Measurements from ENCODE around the gene ZNF511. TPM values are rescaled to one million over a fixed set of nuclear protein-coding genes. Genes with fewer than 3 reads are reported as not detected.

The ZNF511 gene
- total and polyA plus RNA-seq, 7 experiments from 2014 or later: 29.6 to 88.1 (median 38.8) TPM

DNA sequence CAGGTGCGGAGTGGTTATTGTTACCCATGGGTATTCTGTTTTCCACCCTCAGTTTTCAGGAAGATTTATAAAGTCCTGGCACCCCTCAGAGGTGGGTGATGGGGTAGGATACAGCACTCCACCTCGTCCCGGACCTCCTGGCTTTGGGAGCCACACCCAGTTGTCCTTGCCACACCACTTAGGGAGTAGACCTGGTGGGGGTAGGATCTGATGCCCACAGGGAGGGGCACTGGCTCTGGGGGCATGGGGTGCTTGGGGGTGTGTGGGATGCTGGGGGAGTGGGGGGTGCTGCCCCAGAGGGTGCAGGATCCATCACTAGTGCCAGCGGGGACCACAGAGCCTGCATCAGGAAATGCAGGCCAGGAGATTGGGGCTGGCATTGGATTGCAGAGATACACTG is 4.5 kb downstream of the ZNF511 start:
- no peak for DNase-seq
- Mint-ChIP-seq H3K27me3 (peaks cover 0 to 4% (median 0%) of the 10 kb centered on the region in 5 donors), H3K4me3 (no peak overlapping the region), H3K36me3 (peaks cover 0 to 14% (median 2%) of the 10 kb centered on the region in 5 donors), H3K4me1 (peaks cover 0 to 12% (median 7%) of the 10 kb centered on the region in 7 donors), H3K27ac (no peak overlapping the region), H3K9me3 (peaks cover 0 to 3% (median 0%) of the 10 kb centered on the region in 11 donors)
- POLR2A ChIA-PET: interaction anchor here (0.5 kb wide), 1 partner anchor 46 kb away, joined by 3 read pairs; no protein-coding TSS in a partner anchor
- Histone ChIP-seq H3K4me3 (ENCODE audit: low read length) (no peak overlapping the region), H3K27me3 (ENCODE audit: control insufficient read depth in 2 of 2, insufficient read depth in 2 of 2, low read length in 2 of 2) (no peaks in the 10 kb centered on the region), H3K9me3 (ENCODE audit: control insufficient read depth in 2 of 3, low read length in 3 of 3) (no peaks in the 10 kb centered on the region), H3K4me1 (ENCODE audit: control insufficient read depth in 2 of 2, insufficient read depth in 2 of 2, low read length in 2 of 2) (no peaks in the 10 kb centered on the region), H3K27ac (ENCODE audit: low read depth, low read length) (no peak overlapping the region), H3K36me3 (ENCODE audit: control insufficient read depth in 2 of 3, insufficient read depth in 3 of 3, low read length in 3 of 3) (peaks cover 8 to 42% (median 11%) of the 10 kb centered on the region in 3 experiments)
- CTCF ChIA-PET: interaction anchor here (1.0 kb wide), 1 partner anchor 11 kb away, joined by 4 read pairs; no protein-coding TSS in a partner anchor
- no peak for ATAC-seq
- intact Hi-C loops (cut with micrococcal nuclease): no loop called here

GRCh38 chr10:133314911-133315310 is 6.2 kb downstream of the ZNF511 start:
- Histone ChIP-seq H3K9me3 (ENCODE audit: control insufficient read depth in 2 of 3, low read length in 3 of 3) (no peaks in the 10 kb centered on the region), H3K27ac (ENCODE audit: low read depth, low read length) (no peak overlapping the region), H3K27me3 (ENCODE audit: control insufficient read depth in 2 of 2, insufficient read depth in 2 of 2, low read length in 2 of 2) (no peaks in the 10 kb centered on the region), H3K4me1 (ENCODE audit: control insufficient read depth in 2 of 2, insufficient read depth in 2 of 2, low read length in 2 of 2) (no peaks in the 10 kb centered on the region), H3K36me3 (ENCODE audit: control insufficient read depth in 2 of 3, insufficient read depth in 3 of 3, low read length in 3 of 3) (peaks cover 8 to 33% (median 11%) of the 10 kb centered on the region in 3 experiments), H3K4me3 (ENCODE audit: low read length) (no peak overlapping the region)
- no peak overlapping the region for H3K27ac Mint-ChIP-seq
- H3K4me3 Mint-ChIP-seq: peak overlapping the region in 1 of 10 donors; percentile 9
- intact Hi-C loops (cut with micrococcal nuclease): loop anchor here in 1 of 2 donors (5.0 kb wide), 1 partner anchor 373 kb away; the partner anchor contains the start of gene CFAP46
- peaks cover 0 to 1% (median 0%) of the 10 kb centered on the region in 11 donors for H3K9me3 Mint-ChIP-seq
- ChIA-PET POLR2A (interaction anchor here (1.1 to 1.7 kb wide), 2 partner anchors 9 to 10 kb away, joined by 3 to 10 read pairs; no protein-coding TSS in a partner anchor), CTCF (interaction anchor here (0.6 to 2.0 kb wide), 3 partner anchors 8 to 19 kb away, joined by 3 to 9 read pairs (median 5); no protein-coding TSS in a partner anchor)
- ATAC-seq (no peak), DNase-seq (no peak)
- H3K27me3 Mint-ChIP-seq: peaks cover 0 to 9% (median 5%) of the 10 kb centered on the region in 5 donors
- peaks cover 0 to 12% (median 2%) of the 10 kb centered on the region in 5 donors for H3K36me3 Mint-ChIP-seq
- H3K4me1 Mint-ChIP-seq: peaks cover 0 to 17% (median 11%) of the 10 kb centered on the region in 7 donors

DNA sequence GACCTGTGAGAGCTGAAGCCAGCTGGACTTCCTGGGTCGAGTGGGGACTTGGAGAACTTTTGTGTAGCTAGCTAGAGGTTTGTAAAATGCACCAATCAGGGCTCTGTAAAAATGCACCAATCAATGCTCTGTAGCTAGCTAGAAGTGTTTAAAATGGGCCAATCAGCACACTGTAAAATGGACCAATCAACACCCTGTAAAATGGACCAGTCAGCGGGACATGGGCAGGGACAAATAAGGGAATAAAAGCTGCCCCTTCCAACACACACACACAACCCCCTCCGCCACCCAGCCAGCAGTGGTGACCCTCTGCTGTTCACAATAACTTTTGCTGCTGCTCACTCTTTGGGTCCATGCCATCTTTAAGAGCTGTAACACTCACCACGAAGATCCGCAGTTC is 7.1 kb downstream of the ZNF511 start:
- H3K27ac Mint-ChIP-seq: peak overlapping the region in 1 of 9 donors; percentile 46
- intact Hi-C loops (cut with micrococcal nuclease): loop anchor here in 1 of 2 donors (5.0 kb wide), 1 partner anchor 374 kb away; the partner anchor contains the start of gene CFAP46
- H3K27ac ChIP-seq (ENCODE audit: low read depth, low read length): no peak overlapping the region
- peaks cover 0 to 5% (median 0%) of the 10 kb centered on the region in 11 donors for H3K9me3 Mint-ChIP-seq
- ChIA-PET CTCF (interaction anchor here (0.6 to 2.0 kb wide), 3 partner anchors 9 to 525 kb away, joined by 3 to 9 read pairs (median 5); no protein-coding TSS in a partner anchor), POLR2A (interaction anchor here (0.6 to 1.7 kb wide), 3 partner anchors 9 to 40 kb away, joined by 3 to 10 read pairs (median 3); no protein-coding TSS in a partner anchor)
- H3K4me1 ChIP-seq (ENCODE audit: control insufficient read depth in 2 of 2, insufficient read depth in 2 of 2, low read length in 2 of 2): no peaks in the 10 kb centered on the region
- H3K9me3 ChIP-seq (ENCODE audit: control insufficient read depth in 2 of 3, low read length in 3 of 3): no peaks in the 10 kb centered on the region
- DNase-seq (no peak), ATAC-seq (no peak)
- H3K4me1 Mint-ChIP-seq: peaks cover 0 to 17% (median 11%) of the 10 kb centered on the region in 7 donors
- peaks cover 7 to 24% (median 11%) of the 10 kb centered on the region in 3 experiments for H3K36me3 ChIP-seq (ENCODE audit: control insufficient read depth in 2 of 3, insufficient read depth in 3 of 3, low read length in 3 of 3)
- no peak overlapping the region for H3K4me3 ChIP-seq (ENCODE audit: low read length)
- peaks cover 0 to 11% (median 6%) of the 10 kb centered on the region in 5 donors for H3K27me3 Mint-ChIP-seq
- peak overlapping the region in 1 of 10 donors; percentile 30 for H3K4me3 Mint-ChIP-seq
- H3K36me3 Mint-ChIP-seq: peaks cover 0 to 10% (median 2%) of the 10 kb centered on the region in 5 donors
- no peaks in the 10 kb centered on the region for H3K27me3 ChIP-seq (ENCODE audit: control insufficient read depth in 2 of 2, insufficient read depth in 2 of 2, low read length in 2 of 2)

- Histone ChIP-seq H3K27me3 (ENCODE audit: control insufficient read depth in 2 of 2, insufficient read depth in 2 of 2, low read length in 2 of 2) (no peaks in the 10 kb centered on the region), H3K4me3 (ENCODE audit: low read length) (no peak overlapping the region), H3K9me3 (ENCODE audit: control insufficient read depth in 2 of 3, low read length in 3 of 3) (no peaks in the 10 kb centered on the region), H3K4me1 (ENCODE audit: control insufficient read depth in 2 of 2, insufficient read depth in 2 of 2, low read length in 2 of 2) (no peaks in the 10 kb centered on the region), H3K27ac (ENCODE audit: low read depth, low read length) (no peak overlapping the region), H3K36me3 (ENCODE audit: control insufficient read depth in 2 of 3, insufficient read depth in 3 of 3, low read length in 3 of 3) (peaks cover 3 to 20% (median 10%) of the 10 kb centered on the region in 3 experiments)
- Mint-ChIP-seq H3K36me3 (peaks cover 0 to 10% (median 2%) of the 10 kb centered on the region in 5 donors), H3K9me3 (peaks cover 0 to 5% (median 0%) of the 10 kb centered on the region in 11 donors), H3K4me3 (peak overlapping the region in 2 of 10 donors; percentile 30 to 44), H3K27ac (peak overlapping the region in 1 of 9 donors; percentile 46), H3K4me1 (peaks cover 0 to 16% (median 11%) of the 10 kb centered on the region in 7 donors), H3K27me3 (peaks cover 0 to 11% (median 6%) of the 10 kb centered on the region in 5 donors)
- ChIA-PET CTCF (interaction anchor here (2.0 kb wide), 1 partner anchor 9 kb away, joined by 9 read pairs; no protein-coding TSS in a partner anchor), POLR2A (interaction anchor here (0.6 to 1.7 kb wide), 2 partner anchors 8 to 10 kb away, joined by 3 to 10 read pairs; no protein-coding TSS in a partner anchor)
- no peak for DNase-seq
- intact Hi-C loops (cut with micrococcal nuclease): loop anchor here in 1 of 2 donors (5.0 kb wide), 1 partner anchor 374 kb away; the partner anchor contains the start of gene CFAP46
- ATAC-seq: no peak
Observed at GRCh38 chr10:133316266-133316665, 7.6 kb downstream of the ZNF511 start.

DNA sequence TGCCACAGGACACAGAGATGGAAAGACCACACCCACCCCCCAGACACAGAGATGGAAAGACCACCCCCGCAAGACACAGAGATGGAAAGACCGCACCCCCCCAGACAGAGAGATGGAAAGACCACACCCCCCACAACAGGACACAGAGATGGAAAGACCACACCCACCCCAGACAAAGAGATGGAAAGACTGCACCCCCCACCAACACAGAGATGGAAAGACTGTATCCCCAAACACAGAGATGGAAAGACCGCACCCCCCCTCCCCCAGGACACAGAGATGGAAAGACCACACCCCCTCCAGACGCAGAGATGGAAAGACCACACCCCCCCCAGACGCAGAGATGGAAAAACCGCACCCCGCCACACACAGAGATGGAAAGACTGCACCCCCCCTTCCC is 8.0 kb downstream of the ZNF511 start:
- no peak overlapping the region for H3K4me3 Mint-ChIP-seq
- ChIA-PET CTCF (no interaction called here), POLR2A (no interaction called here)
- peaks cover 0 to 6% (median 0%) of the 10 kb centered on the region in 5 donors for H3K36me3 Mint-ChIP-seq
- H3K4me1 Mint-ChIP-seq: peaks cover 0 to 13% (median 11%) of the 10 kb centered on the region in 7 donors
- peaks cover 0 to 11% (median 6%) of the 10 kb centered on the region in 5 donors for H3K27me3 Mint-ChIP-seq
- no peaks in the 10 kb centered on the region for H3K4me1 ChIP-seq (ENCODE audit: control insufficient read depth in 2 of 2, insufficient read depth in 2 of 2, low read length in 2 of 2)
- H3K27ac ChIP-seq (ENCODE audit: low read depth, low read length): no peak overlapping the region
- no peak for ATAC-seq
- peaks cover 0 to 17% (median 5%) of the 10 kb centered on the region in 3 experiments for H3K36me3 ChIP-seq (ENCODE audit: control insufficient read depth in 2 of 3, insufficient read depth in 3 of 3, low read length in 3 of 3)
- no peak overlapping the region for H3K27ac Mint-ChIP-seq
- H3K9me3 Mint-ChIP-seq: peaks cover 0 to 5% (median 0%) of the 10 kb centered on the region in 11 donors
- H3K27me3 ChIP-seq (ENCODE audit: control insufficient read depth in 2 of 2, insufficient read depth in 2 of 2, low read length in 2 of 2): no peaks in the 10 kb centered on the region
- H3K4me3 ChIP-seq (ENCODE audit: low read length): no peak overlapping the region
- no peaks in the 10 kb centered on the region for H3K9me3 ChIP-seq (ENCODE audit: control insufficient read depth in 2 of 3, low read length in 3 of 3)
- no peak for DNase-seq
- intact Hi-C loops (cut with micrococcal nuclease): loop anchor here in 1 of 2 donors (5.0 kb wide), 1 partner anchor 374 kb away; the partner anchor contains the start of gene CFAP46

DNA sequence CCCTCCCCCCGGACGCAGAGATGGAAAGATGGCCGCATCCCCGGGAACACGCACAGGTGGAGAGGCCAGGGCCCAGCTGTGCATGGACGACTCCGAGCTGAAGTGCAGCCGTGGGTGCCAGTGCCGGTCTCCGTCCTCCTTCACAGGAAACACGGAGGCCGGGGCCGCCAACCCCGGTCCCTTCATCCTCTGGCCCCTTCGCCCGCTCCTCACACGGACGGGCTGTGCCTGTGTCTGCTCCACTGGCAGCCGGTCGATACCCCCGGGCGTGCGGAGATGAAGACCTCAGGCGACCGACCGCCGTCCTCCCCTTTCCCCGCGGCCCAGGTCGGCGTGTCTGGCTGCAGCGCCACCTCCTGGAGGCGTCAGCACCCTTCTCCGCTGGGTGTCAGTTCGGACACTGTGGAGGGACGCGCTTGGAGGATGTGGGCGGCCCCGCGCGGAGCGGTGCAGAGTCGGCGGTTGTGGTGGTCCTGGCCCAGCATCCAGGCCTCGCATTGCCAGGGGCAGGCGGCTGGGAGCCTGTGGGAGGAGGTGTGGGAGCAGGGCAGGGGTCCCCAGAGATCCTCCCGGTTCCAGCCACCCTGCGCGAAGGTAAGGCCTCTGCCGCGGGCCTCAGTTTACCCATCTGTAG is 9.9 kb downstream of the ZNF511 start:
- intact Hi-C loops (cut with micrococcal nuclease): loop anchor here (1.0 to 5.0 kb wide), 5 partner anchors 9 to 376 kb away; partner anchors contain the start of gene CFAP46 (in 1 of the 2)
- Mint-ChIP-seq H3K36me3 (no peaks in the 10 kb centered on the region), H3K9me3 (peaks cover 0 to 8% (median 0%) of the 10 kb centered on the region in 11 donors), H3K4me3 (peak overlapping the region; percentile 34 to 77 (median 70)), H3K27ac (peak overlapping the region in 1 of 9 donors; percentile 49), H3K4me1 (peaks cover 0 to 13% (median 11%) of the 10 kb centered on the region in 7 donors), H3K27me3 (peaks cover 0 to 15% (median 6%) of the 10 kb centered on the region in 5 donors)
- ATAC-seq: peak; percentile 96
- Histone ChIP-seq H3K36me3 (ENCODE audit: control insufficient read depth in 2 of 3, insufficient read depth in 3 of 3, low read length in 3 of 3) (no peaks in the 10 kb centered on the region), H3K4me3 (ENCODE audit: low read length) (peak overlapping the region; percentile 41), H3K9me3 (ENCODE audit: control insufficient read depth in 2 of 3, low read length in 3 of 3) (no peaks in the 10 kb centered on the region), H3K27ac (ENCODE audit: low read depth, low read length) (no peak overlapping the region), H3K4me1 (ENCODE audit: control insufficient read depth in 2 of 2, insufficient read depth in 2 of 2, low read length in 2 of 2) (no peaks in the 10 kb centered on the region), H3K27me3 (ENCODE audit: control insufficient read depth in 2 of 2, insufficient read depth in 2 of 2, low read length in 2 of 2) (no peaks in the 10 kb centered on the region)
- peak in 8 of 9 donors; percentile 38 to 78 (median 52) for DNase-seq
- POLR2A ChIA-PET: no interaction called here
- CTCF ChIA-PET: interaction anchor here (0.7 to 1.6 kb wide), 4 partner anchors 9 to 175 kb away, joined by 3 to 6 read pairs (median 3); no protein-coding TSS in a partner anchor
